GM12878 (cell line): ENCODE results near the gene MGP. TPM values are rescaled to one million over a fixed set of nuclear protein-coding genes. Genes with fewer than 3 reads are reported as not detected.

Source experiments
- ATAC-seq: fragments of 200-7000 bp; cut with Tn5 transposase; 3 replicates; pipeline ENCODE4 v1.9.1; 2020; ENCODE audit warnings: mild to moderate bottlenecking, moderate library complexity
- BruUV-seq: library from RNA; stranded (reverse); fragments of 400-500 nt; replicated peaks from 2 replicates; lab custom pipeline; 2021; lab: Mats Ljungman, UMichigan
- CTCF ChIA-PET: fragments of 300-600 bp; sonication (Branson Sonifier 250); formaldehyde crosslinking; extraction: SDS; loops from one replicate; lab custom pipeline; 2021; ENCODE audit warnings: inconsistent platforms; lab: Yijun Ruan, JAX
- POLR2A ChIA-PET: fragments of 350-600 bp; formaldehyde crosslinking; extraction: SDS; loops from one replicate; lab custom pipeline; 2021; ENCODE audit warnings: inconsistent platforms; lab: Charles Lee
- RAD21 ChIA-PET: fragments of 300-600 bp; sonication (Branson Sonifier 250); formaldehyde crosslinking; loops from one replicate; lab custom pipeline; 2023; ENCODE audit warnings: antibody characterized with exemption; ENCODE audit not compliant: unreplicated experiment; lab: Charles Lee
- SMC1A ChIA-PET: fragments of 300-600 bp; sonication (Branson Sonifier 250); formaldehyde crosslinking; loops from one replicate; lab custom pipeline; 2023; ENCODE audit not compliant: unreplicated experiment, uncharacterized antibody; lab: Charles Lee
- DNase-seq: peaks from one replicate; pipeline ENCODE4 v3.0.0-alpha.2; 2011; ENCODE audit warnings: low read depth, low spot score
- FAIRE-seq: peaks from 3 replicates; lab custom pipeline; 2011; peaks lifted over from hg19 to GRCh38; lab: Jason Lieb, UNC
- H2AFZ ChIP-seq: 2 replicates; pipeline ENCODE4 v1.6.0; 2011; ENCODE audit warnings: low read depth, low read length, control low read depth; ENCODE audit not compliant: control insufficient read depth
- H3K27ac ChIP-seq: 2 replicates; pipeline ENCODE4 v1.5.1; 2011; ENCODE audit warnings: control low read depth; ENCODE audit not compliant: control insufficient read depth, insufficient read depth
- H3K27me3 ChIP-seq, 2 experiments: replicated peaks in 1 of 2; 2 replicates each; pipeline versions ENCODE4 v1.6.0 to v1.6.1; 2011; ENCODE audit warnings: low read length in 1 of 2; ENCODE audit not compliant: control insufficient read depth in 2 of 2, insufficient read depth in 2 of 2
- H3K36me3 ChIP-seq, 2 experiments: 2 replicates each; pipeline ENCODE4 v1.5.1; 2011; ENCODE audit warnings: low read length in 1 of 2; ENCODE audit not compliant: control insufficient read depth in 2 of 2, insufficient read depth in 2 of 2
- H3K4me1 ChIP-seq: 2 replicates; pipeline ENCODE4 v1.6.1; 2011; ENCODE audit warnings: mild to moderate bottlenecking, low read length, moderate library complexity, mixed read lengths; ENCODE audit not compliant: control insufficient read depth, insufficient read depth
- H3K4me2 ChIP-seq: 2 replicates; pipeline ENCODE4 v1.6.0; 2011; ENCODE audit warnings: control low read depth; ENCODE audit not compliant: control insufficient read depth, insufficient read depth
- H3K4me3 ChIP-seq: fragments of 200-600 bp; sonication (generic); 2 replicates; pipeline ENCODE4 v1.5.1; 2016
- H3K79me2 ChIP-seq: 2 replicates; pipeline ENCODE4 v1.6.0; 2011; ENCODE audit warnings: low read length; ENCODE audit not compliant: control insufficient read depth, insufficient read depth
- H3K9ac ChIP-seq: 2 replicates; pipeline ENCODE4 v1.8.0; 2011; ENCODE audit warnings: low read length, control low read depth, mixed read lengths; ENCODE audit not compliant: control insufficient read depth, insufficient read depth
- H3K9me3 ChIP-seq: replicated peaks from 3 replicates; pipeline ENCODE4 v1.5.1; 2011; ENCODE audit warnings: mild to moderate bottlenecking, low read length; ENCODE audit not compliant: control insufficient read depth, insufficient read depth
- H4K20me1 ChIP-seq: 2 replicates; pipeline ENCODE4 v1.6.0; 2011; ENCODE audit not compliant: control insufficient read depth, insufficient read depth
- BACH1 ChIP-seq: fragments of 450-650 bp; IDR thresholded peaks from 2 replicates; pipeline ENCODE4 v1.6.1; 2017; ENCODE audit warnings: mild to moderate bottlenecking, borderline replicate concordance
- NFYB ChIP-seq: IDR thresholded peaks from 2 replicates; pipeline ENCODE4 v1.6.1; 2011; ENCODE audit warnings: low read depth, mild to moderate bottlenecking, low read length, improper control_type of control experiment, moderate library complexity; ENCODE audit not compliant: insufficient read depth
- PKNOX1 ChIP-seq: fragments of 450-650 bp; IDR thresholded peaks from 2 replicates; pipeline ENCODE4 v1.6.1; 2016; ENCODE audit warnings: mild to moderate bottlenecking
- SPI1 ChIP-seq: IDR thresholded peaks from 2 replicates; pipeline ENCODE4 v1.6.1; 2011; ENCODE audit warnings: low read depth, mild to moderate bottlenecking, low read length, moderate library complexity, borderline replicate concordance; ENCODE audit not compliant: insufficient read depth
- SRF ChIP-seq, 2 experiments: IDR thresholded peaks; 2 replicates each; pipeline ENCODE4 v1.6.1; 2011; ENCODE audit warnings: low read depth in 2 of 2, low read length in 2 of 2, mild to moderate bottlenecking in 1 of 2, moderate library complexity in 1 of 2
- SUZ12 ChIP-seq: fragments of 200-600 bp; sonication (generic); IDR thresholded peaks from one replicate; pipeline ENCODE4 v1.6.1; 2018; ENCODE audit warnings: antibody characterized with exemption, mild to moderate bottlenecking; ENCODE audit not compliant: unreplicated experiment
- ZNF274 ChIP-seq: IDR thresholded peaks from one replicate; pipeline ENCODE4 v1.8.0; 2011; ENCODE audit not compliant: insufficient read length, insufficient read depth
- WGBS: methylation state at CpG from one replicate; pipeline ENCODE4 v1.1.6; 2016; ENCODE audit warnings: low lambda C conversion rate; ENCODE audit not compliant: insufficient replicate concordance, insufficient coverage; ENCODE audit errors: missing lambda C conversion rate; 5-methylcytosine and 5-hydroxymethylcytosine counted together
- in situ Hi-C: fragments of 300-500 bp; cut with MboI; formaldehyde crosslinking; loops from 9 replicates; pipeline ENCODE4 v1.14.3; 2018; ENCODE audit warnings: mixed read lengths
- intact Hi-C: fragments of 100-400 bp; cut with micrococcal nuclease; formaldehyde crosslinking; loops from one replicate; pipeline ENCODE4 v1.14.2; 2022; ENCODE audit not compliant: unreplicated experiment
- polyA plus RNA-seq, 11 experiments: library from polyadenylated mRNA; depleted of rRNA in 4 of 11; unstranded in 6 of 11; stranded (reverse) in 5 of 11; fragments of >200 nt; fragmentation: Nextera tagmentation in 4 of 11; fragmentation: Illumina TruSeq in 1 of 11; extraction: Ambion mirVana in 4 of 11; extraction: Trizol in 1 of 11; gene quantifications; 1 replicate in 1 of 11; 2 replicates in 10 of 11; pipeline versions ENCODE4 v1.2.1 to v1.2.3, GENCODE V29; 2011 to 2016; ENCODE audit warnings: inconsistent platforms in 2 of 11, missing spikeins in 2 of 11, low read depth in 1 of 11
- total RNA-seq, 4 experiments: library from RNA; depleted of rRNA in 3 of 4; stranded (reverse); fragments of >200 nt in 3 of 4; fragmentation: Illumina TruSeq in 1 of 4; extraction: Trizol in 1 of 4; gene quantifications; 2 replicates each; pipeline versions ENCODE4 v1.2.1 to v1.2.3, GENCODE V29; 2013 to 2021

MGP gene
- total and polyA plus RNA-seq, 10 of the 15 experiments (the other 5 are each of a cell fraction or from before 2014, with no cell fraction given) = 0.21 to 1.2 TPM; not detected in 8

GRCh38 chr12:14873440-14874185 is 12.0 kb downstream of the MGP start:
- H3K27ac ChIP-seq = no peak overlapping the region

More at GRCh38 chr12:14873440-14874185, 12.0 kb downstream of the MGP start:
- no peaks in the 10 kb centered on the region for H3K36me3 ChIP-seq
- ChIA-PET RAD21 (no interaction called here), CTCF (interaction anchor here (0.6 to 1.5 kb wide), 4 partner anchors 14 to 283 kb away, joined by 3 to 6 read pairs (median 4); no protein-coding TSS in a partner anchor), POLR2A (no interaction called here), SMC1A (interaction anchor here (0.6 to 1.3 kb wide), 4 partner anchors 25 to 225 kb away, joined by 3 to 5 read pairs (median 3); no protein-coding TSS in a partner anchor)
- H2AFZ ChIP-seq = no peak overlapping the region
- TF ChIP-seq NFYB (0 out of 2 replicates have a peak, but pooled peaks have one; percentile 42), SUZ12 (no peak), SRF (IDR thresholded peaks at IDR 0.05; ENCODE audit: low read depth in 2 of 2, low read length in 2 of 2) (peak; percentile 17 to 82; a peak in 2 of 4 replicates), PKNOX1 (peak; percentile 49; the same call in 1 of the 2 replicates), BACH1 (no peak), ZNF274 (no peak), SPI1 (0 out of 2 replicates have a peak, but pooled peaks have one; percentile 7)
- no TSS peak for BruUV-seq
- intact Hi-C loops = no loop called here
- ATAC-seq (peak; percentile 52; the same call in 2 of the 3 replicates), FAIRE-seq (peak; percentile 13), DNase-seq (no peak)
- no peak overlapping the region for H3K4me3 ChIP-seq
- no peaks in the 10 kb centered on the region for H3K9me3 ChIP-seq
- H3K9ac ChIP-seq = no peak overlapping the region
- H3K4me2 ChIP-seq = no peak overlapping the region
- H4K20me1 ChIP-seq = no peaks in the 10 kb centered on the region
- H3K27me3 ChIP-seq = no peaks in the 10 kb centered on the region
- in situ Hi-C loops = no loop called here
- 17% methylated on average over 1 of the region's 1 CpG for WGBS
- no peaks in the 10 kb centered on the region for H3K79me2 ChIP-seq
- H3K4me1 ChIP-seq = no peaks in the 10 kb centered on the region
